ENCODE data around the gene FHOD1.
A peak's percentile ranks its signal among the peaks of the same experiment; 100 is the strongest.

The FHOD1 gene

DNA sequence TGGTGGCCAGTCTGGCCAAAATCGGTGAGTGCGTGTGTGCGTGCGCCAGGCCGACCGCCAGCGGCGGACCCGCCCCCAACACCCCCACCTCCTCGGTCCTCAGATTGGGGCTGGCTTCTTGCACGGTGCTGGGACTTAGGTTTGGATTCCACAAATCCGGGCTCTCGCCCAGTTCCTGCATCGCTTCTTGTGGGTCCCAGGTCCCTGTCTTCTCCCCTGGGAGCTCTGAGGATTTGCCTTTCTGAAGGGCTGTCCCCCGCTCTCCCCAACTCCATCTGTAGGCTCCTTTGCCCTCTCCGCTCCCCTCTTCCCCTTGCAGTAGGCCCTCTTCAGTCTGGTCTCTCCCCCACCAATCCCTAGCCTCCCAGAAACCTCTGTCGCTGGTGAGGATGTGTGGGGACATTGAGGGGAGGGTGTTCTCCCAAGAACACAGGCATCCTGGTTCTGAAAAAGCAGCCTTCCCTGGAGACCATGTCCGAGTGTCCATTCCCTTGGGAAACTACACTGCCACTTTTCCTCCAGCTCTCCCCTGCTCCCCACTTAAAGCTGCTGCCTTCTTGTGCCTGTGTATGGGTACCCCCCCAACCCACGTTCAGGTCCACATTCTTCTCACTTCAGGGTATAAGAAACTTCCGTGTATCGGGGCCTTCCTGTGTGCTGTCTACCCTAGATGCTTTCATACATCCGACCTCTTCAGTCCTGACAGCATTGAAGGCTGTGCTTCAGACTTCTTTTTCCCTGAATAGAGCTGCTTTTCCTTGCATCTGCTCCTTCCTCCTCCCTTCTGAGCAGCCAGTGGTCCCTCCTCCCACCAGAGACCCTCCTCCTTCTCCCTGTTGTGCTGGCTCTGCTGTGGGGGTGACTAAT lies 2.1 kb upstream of the FHOD1 start:
- DNase-seq (ENCODE audit: low read depth), result no peak

DNA sequence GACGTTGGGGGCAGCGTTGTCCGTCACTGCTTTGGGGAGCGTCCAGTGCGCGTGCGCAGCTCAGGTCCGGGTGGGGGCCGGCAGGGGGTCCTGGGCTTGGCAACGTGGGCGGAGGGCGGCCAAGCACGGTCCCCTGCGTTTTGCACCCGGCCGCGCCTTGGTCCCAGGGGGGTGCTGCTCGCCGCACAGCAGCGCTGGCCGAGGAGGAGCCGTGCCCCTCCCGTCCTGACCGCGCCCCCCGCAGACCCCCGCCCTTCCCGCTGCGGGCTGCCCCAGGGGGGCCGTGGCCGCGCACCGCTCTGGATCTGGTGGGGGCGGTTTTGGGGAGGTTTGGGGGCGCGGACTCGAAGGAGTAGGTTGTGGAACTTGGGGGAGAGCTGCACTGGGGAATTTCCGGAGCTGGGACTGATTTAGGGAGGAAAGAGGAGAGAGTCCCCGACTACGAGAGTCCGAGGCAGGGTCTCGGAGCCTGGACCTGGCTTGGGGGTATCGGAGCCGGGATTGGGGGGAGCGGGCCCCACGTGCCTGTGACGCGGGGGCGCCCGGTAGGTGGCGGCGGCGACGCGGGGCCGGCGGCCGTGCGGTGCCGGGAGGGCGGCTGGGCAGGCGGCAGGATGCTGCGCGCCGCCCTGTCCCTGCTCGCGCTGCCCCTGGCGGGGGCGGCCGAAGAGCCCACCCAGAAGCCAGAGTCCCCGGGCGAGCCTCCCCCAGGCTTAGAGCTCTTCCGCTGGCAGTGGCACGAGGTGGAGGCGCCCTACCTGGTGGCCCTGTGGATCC lies 1.3 kb upstream of the FHOD1 start, which contains the start of gene SLC9A5:
Gene SLC9A5 (plus strand): TSS at position 579 of the 777 bp plus-strand sequence. CDS start 36 bp downstream, at position 615.
- no peak for DNase-seq (ENCODE audit: low read depth)

DNA sequence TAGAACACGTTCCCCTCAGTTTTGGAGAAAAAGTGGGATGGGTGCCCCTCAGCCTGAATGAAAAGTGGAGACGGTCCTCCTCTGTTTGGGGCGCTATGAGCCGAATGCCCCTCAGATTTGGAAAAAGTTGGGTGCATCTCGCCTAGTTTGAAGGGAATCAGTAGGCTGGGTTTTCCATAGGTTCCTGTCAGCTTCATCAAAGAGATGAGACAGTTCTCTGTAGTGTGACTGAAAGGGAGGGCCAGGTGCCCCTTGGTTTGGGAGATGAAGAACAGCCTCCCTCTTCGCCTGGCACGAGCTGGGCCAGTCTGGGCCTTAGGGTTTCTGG lies 756 bp upstream of the FHOD1 start:
- DNase-seq (ENCODE audit: low read depth), result no peak

DNA sequence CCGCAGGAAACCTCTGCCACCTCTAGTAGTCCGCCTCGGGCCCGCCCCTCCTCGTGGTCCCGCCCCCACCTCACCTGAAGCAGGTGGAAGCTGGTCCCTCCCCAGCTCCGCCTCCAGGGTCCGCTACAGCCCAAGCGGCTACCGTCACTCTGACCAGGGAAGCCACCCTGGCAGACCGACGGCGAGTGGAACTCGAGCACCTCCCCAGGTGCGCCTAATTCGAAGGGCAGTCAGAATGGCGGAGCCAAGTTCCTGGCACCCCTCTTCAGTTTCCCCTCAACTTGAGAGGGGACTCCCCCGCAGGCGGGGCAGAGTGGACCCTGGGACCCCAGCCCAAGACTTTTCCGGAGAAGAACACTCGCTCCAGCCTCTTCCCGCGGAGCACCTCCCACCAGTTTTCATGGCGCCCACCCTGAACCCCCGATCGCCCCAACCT lies 507 bp downstream of the FHOD1 start:
- DNase-seq (ENCODE audit: low read depth), result no peak

DNA sequence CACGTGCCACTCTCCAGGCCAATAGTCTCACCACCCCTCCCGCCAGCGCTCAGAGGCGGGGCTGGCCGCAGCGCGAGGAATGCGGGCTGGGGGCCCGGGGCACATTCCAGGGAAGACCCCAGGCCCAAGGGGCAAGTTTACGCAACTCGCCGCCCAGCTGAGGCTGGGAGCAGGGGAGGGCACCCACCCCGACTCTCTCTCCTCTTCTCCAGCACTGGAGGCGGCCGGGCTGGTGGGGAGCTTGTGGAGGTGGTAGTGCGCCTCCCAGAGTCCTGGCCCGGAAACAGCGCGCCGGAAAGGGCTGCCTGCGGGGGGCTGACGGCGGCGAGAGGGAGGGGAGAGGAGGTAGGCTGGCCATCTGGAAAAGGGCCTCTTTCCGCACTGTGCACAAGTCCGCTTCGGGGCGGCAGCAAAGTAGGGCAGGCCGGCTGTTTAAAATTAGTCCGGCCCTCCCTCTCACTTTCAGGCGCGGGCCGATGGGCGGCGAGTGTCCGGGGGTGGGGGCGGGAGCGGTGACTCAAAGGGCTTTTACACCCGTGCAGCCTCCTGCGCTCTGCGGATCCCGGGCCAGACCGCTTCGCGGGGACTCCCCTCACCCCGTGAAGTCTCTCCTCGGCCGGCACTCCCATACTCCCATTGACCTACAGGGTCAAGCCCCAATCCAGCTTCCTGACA lies 1.1 kb downstream of the FHOD1 start:
- no peak for DNase-seq (ENCODE audit: low read depth)

DNA sequence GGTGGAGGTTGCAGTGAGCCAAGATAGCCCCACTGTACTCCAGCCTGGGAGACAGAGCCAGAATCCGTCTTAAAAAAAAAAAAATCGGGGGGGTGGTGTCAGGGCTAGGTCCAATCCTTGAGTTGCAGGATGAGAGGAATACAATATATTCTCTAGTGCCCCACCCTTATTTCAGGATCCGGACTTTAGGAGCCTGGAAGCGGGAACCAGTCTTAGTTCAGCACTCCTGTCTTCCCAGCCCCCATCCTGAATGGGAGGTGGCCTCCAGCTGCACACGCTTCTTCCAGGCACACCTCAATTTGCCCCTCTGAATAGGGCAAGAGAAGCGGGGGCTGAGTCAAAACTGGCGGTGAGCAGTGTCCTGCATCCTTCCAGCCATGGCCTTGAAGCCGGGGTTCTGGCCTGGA lies 1.6 kb downstream of the FHOD1 start:
- DNase-seq (ENCODE audit: low read depth), result no peak

DNA sequence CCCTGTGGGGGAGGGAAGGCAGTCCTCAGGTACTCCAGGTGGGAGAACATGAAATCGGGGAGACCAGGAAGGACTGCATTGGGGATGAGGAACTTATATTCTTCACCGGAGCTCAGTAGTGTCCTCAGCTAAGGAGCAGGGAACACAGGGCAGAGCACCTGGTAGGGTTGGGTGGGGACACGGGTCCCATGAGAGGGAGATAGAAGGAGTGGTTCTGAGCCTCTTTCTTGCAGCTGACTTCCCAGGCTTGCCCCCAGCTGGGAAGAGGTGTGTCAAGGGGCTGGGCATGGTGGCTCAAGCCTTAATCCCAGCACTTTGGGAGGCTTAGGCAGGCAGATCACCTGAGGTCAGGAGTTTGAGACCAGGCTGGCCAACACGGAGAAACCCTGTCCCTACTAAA lies 2.1 kb downstream of the FHOD1 start:
- no peak for DNase-seq (ENCODE audit: low read depth)

DNA sequence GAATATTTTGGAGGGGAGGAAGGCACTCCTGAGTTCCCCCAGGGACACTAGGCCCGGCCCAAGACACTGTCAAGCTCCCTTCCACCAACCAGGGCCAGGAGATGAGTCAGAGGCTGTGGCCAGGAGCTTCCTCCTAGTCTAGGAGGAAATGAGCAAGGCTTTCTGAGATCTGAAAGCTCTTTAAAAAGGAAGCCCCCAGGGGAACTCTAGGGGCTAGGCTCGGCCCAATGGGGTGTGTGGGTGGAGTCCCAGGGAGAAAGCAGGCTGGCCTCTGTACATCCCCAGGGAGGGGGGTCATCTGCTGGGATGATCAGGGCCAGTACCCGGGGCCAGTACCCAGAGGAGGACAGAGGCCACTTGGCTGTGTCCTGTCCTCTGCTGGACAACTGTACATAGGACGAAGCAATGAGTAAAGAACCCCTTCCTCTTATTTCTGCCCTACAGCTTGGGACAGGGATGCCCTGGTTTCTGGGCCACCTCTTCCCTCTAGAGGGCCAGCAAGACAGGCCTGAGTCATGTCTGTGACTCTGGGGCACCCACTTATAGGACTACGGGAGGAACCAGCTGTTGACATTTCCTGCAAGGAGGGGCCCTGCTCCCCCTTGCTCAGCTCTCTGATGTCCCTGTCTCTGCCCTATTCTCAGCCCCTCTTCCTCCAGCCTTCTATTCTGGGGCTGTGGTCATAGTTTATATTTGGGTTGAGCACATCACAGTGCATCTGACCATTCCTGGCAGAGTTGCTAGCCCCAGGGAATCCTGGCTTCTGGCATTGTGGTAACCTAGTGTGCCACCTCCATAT lies 2.7 kb downstream of the FHOD1 start:
- peak; percentile 64 for DNase-seq (ENCODE audit: low read depth)

DNA sequence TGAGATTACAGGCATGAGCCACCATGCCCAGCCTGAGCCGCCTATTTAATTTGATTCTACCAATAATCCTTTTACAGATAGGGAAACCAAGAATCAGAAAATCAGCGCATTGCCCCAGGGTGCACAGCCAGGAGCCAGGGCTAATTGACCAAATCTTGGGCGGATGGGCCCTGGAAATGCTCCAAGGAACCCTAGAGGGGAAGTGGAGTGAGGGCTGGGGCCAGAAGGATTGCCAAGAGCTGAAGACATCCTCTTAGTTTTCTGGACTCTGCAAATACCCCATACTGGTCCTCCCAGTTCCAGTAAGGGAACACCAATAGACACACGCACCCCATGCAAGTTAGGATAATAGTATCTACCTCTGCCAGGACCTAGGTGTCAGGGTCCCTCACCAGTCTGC lies 3.8 kb downstream of the FHOD1 start:
- no peak for DNase-seq (ENCODE audit: low read depth)

DNA sequence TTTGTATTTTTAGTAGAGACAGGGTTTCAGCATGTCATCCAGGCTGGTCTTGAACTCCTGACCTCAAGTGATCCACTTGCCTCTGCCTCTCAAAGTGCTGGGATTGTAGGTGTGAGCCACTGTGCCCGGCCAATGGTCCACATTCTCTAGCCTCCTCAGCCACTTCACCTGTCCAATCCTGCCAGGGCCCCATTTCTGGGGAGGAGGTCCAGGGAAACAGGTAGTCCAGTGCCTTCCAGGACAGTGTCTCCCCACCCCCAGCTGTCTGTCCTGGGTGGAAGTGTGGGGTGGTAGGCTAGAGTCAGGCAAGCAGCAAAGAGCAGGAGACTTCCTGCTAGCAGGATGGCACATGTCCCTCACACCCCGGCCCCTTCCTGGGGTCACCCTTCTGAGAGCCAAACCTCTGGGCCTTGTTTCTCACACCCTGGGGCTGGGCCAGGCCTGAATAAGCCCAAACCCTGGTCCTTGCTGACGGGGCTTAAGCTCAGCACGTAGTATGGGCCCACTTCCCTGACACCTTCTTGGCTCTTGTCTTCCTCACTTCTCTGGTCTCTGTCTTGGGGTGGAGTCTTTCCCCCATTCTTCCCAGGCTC lies 5.0 kb downstream of the FHOD1 start:
- no peak for DNase-seq (ENCODE audit: low read depth)

DNA sequence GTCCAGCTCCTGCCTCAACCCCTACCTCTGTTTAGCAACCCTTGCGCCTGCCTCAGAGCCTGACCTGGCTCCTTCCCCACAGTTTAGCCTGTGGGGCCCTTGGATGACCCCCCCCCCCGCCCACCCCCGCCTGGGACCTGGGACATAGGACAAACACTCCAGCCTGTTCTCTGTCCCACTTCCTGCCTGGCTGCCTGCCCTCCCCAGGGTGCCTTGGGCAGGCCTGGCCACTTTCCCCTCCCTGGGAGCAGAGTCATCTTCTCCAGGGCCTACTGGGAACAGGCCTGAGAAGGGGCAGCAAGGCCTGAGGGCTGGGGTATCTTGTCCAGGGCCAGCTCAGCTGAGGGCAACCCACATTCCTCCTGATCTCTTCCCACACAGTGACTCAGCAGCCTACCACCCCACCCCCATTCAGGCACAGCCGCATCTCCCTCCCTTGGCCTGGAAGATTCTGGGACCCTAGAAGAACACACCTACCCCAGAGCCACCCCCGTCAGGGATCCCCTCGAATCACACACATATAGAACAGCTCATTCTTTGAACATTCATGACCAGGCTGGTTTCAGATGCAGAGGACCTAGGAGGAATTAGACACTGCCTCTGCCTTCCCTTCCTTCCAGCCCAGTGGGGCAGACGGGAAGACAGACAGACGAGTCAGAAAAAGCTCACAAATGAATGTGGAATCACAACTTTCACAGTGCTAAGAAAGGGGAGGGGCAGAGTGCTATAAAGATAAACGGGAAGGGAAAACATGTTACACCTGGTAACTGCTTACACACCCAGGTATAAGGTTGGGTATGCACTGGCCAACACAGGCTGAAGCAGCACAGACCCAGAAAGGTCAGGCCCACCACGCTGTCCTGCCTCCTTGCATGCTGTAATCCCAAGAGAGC lies 6.0 kb downstream of the FHOD1 start:
- DNase-seq (ENCODE audit: low read depth), result no peak

DNA sequence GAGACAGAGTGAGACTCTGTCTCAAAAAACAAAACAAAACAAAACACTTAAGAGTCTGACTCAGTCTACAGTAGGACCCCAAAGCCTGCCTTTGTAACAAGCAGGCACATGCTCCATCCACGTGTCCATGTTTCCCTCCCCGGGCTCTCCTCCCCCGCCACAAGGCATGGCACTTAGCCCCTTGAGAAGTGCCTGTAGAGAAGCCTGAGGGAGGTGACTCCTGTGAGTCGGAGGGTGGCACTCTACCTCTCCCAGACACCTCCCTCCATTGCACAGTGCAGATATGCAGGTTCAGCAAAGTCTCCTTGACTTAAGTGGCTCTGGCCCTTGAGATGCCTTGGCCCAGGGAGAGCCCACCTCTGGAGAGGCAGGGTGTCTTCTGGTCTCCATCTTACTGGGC lies 6.8 kb downstream of the FHOD1 start:
- DNase-seq (ENCODE audit: low read depth), result no peak

DNA sequence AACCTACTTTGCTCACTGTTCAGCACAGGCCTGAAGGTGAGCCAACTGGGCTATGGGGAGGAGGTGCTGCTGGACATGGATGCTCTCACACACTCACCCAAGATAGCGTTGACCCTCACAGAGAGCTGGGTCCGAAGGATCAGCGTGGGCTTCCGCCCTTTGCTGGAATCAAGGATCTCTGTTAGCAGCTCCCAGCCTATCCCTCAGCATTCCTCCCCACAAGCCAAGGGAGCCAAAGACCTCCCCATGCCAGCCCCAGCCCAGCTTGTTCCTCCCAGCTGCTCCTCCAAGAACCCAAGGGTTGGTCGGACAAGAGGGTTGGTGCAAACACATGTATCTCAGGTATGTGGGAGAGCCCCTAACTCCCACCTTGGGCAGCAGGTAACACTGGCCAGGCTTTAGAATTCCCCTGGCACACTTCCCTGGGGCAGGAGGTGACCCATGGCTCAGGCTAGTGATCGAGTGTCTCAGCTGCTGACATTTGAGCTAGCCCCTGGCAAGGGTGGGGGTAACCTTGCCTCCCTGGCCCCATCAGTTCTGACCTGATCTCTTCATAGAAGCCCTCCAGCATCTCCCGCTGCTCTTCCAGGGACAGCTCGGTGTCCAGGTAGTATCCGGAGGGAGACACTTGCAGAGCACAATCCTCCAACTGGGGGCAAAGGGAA lies 8.3 kb downstream of the FHOD1 start:
- DNase-seq (ENCODE audit: low read depth), result no peak

DNA sequence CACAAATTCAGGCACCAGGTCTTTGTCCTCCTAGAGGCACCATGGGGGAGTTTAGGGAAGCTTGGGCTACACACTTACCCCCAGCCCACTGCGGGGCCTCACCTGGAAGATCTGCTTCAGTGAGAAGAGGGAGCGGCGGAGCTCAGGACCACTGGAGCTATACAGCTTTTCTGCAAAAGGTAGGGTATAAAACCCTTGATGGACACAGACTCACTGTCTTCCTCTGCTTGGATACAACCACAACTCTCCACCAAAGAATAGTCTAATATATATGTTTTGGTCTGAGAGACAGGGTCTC lies 9.1 kb downstream of the FHOD1 start:
- DNase-seq (ENCODE audit: low read depth), result no peak

DNA sequence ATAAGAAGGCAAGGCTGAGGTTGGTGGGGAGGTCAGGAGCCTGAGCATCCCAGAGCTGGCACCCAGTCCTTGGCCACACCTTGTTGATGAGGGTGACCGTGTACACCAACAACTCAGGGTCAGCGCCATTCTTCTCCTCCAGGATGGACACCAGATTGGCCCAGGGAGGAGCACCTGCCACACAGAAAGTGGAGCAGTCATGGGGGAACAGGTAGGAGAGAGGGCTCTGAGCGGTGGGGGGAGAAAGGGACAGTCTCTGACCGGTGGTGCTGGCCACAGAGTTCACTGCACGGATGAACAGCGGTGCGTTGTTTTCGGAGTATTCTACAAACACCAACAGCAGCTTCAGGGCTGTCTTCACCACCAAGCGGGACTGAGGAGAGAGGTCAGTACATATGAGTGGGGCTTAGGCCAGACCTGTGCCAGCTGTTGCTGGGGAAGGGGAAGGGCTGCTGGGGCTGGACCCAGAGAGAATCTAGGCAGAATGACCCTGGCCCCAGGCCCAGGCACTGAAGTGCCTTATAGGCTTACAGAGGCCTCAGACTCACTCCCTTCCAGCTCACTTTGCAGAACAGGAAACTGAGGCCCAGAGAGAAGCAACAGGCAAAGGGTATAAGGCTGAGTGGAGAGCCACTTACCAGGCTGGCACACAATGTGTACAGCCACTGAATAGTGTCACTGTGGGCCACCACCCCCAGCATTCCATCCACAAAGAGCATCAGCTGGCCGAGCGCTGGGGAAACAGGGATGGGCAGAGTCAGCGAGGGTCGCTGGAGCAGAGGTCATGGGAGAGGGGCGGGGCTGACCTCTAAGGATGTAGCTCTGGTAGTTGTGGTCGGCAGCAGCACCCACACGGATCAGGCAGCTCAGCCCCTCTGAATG lies 9.6 kb downstream of the FHOD1 start:
- no peak for DNase-seq (ENCODE audit: low read depth)

DNA sequence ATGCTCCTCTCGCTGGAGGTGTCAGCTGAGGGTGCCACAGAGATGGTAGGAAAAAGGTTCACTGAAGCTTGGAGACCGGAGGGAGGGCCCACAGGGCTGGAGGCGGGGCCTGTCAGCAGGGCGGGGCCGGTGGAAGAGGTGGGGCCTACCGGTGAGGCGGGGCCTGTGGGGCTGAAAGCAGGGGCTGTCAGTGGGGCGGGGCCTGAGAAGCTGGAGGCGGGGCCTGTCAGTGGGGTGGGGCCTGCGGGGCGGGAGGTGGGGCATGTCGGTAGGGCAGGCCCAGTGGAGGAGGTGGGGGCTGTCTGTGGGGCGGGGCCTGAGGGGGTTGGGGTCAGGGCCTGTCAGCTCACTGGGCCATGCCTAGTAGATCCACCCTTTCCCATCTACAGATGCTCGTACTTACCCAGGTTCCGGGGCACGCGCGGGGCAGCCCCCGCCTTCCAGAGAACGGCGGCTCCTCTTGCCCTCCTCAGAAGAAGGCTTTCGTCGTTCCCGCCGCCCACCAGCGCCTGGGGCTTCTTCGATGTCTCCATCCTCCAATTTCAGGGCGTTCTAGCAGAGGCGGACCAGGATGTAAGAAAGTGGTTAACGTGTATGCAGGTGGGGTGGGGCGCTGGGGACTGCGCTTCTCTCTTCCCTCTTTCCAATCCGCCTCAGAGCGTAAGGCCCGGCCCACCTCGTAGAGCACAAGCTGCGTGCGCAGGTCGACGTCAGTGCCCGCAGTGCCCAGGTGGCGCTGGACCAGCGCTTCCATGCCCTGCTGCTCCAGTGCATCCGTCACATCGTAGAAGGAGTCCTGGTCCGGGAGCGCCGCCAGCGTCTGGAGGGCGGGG lies 10.5 kb downstream of the FHOD1 start:
- peak; percentile 67 for DNase-seq (ENCODE audit: low read depth)

DNA sequence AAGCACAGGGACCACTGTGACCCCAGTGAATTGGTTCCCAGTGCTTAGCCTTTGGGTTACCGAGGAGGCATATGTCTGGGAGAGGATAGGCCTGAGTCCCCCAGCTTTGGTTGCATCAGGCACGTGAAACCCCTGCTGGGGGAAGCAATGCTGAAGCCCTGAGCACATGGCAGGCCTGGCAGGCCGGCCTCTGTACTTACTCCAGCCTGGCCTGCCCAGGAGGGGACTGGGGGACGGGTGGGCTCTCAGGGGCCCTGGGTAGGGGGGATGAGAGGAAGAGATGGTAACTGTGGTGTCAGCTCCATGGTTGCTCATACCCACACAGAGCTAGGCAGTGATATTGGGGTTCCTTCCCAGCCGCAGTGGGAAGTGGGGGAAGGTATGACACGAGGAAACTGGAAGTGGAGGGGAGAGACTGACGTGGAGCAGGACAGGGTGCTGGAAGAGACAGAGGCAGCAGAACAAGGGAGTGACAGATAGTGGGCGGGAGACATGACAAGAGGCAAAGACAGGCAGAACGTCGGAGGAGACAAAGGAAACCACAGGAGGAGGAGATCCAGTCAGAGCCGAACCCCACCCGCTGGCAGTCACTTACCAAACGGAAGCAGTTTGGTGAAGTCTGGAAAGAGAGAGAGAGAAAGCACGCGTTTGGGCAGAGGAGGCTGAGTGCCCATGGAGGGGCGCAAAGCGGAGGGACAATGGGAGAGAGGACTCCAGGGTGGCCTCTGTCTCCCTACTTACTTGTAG lies 11.3 kb downstream of the FHOD1 start:
- DNase-seq (ENCODE audit: low read depth), result no peak
